Uterus (tissue), 4 donors: Measurements from ENCODE around the gene MREG. TPM values are rescaled to one million over a fixed set of nuclear protein-coding genes. Genes with fewer than 3 reads are reported as not detected.

Source experiments
- DNase-seq, 2 donors: peaks; one replicate each; pipeline ENCODE4 v3.0.0-alpha.2; 2019 to 2020
- H3K27ac ChIP-seq, 2 donors: fragments of 200-600 bp; sonication (generic); 1 replicate in 1 of 2; 2 replicates in 1 of 2; pipeline ENCODE4 v1.5.1; 2016 to 2018
- H3K27me3 ChIP-seq, 2 donors: fragments of 200-600 bp; sonication (generic); one replicate each; pipeline ENCODE4 v1.5.1; 2018 to 2019; ENCODE audit warnings: control low read depth in 1 of 2
- H3K36me3 ChIP-seq, 2 donors: fragments of 200-600 bp; sonication (generic); one replicate each; pipeline ENCODE4 v1.5.1; 2019; ENCODE audit warnings: control low read depth in 1 of 2
- H3K4me1 ChIP-seq, 2 donors: fragments of 200-600 bp; sonication (generic); one replicate each; pipeline ENCODE4 v1.5.1; 2018 to 2019; ENCODE audit warnings: control low read depth in 1 of 2
- H3K4me3 ChIP-seq, 2 donors: fragments of 200-600 bp; sonication (generic); 1 replicate in 1 of 2; 2 replicates in 1 of 2; pipeline ENCODE4 v1.5.1; 2018 to 2019; ENCODE audit warnings: mild to moderate bottlenecking in 1 of 2
- H3K9me3 ChIP-seq, 2 donors: fragments of 200-600 bp; sonication (generic); one replicate each; pipeline ENCODE4 v1.5.1; 2019; ENCODE audit warnings: control low read depth in 1 of 2
- CTCF ChIP-seq, 4 experiments: fragments of 200-600 bp in 2 of 4; fragments of 450-650 bp in 2 of 4; sonication (generic) in 2 of 4; IDR thresholded peaks; one replicate each; pipeline ENCODE4 v1.5.1; 2016 to 2019; ENCODE audit warnings: antibody characterized with exemption in 4 of 4, mild to moderate bottlenecking in 2 of 4, moderate library complexity in 1 of 4
- POLR2A ChIP-seq, 2 donors: fragments of 450-650 bp; IDR thresholded peaks; one replicate each; pipeline ENCODE4 v1.6.1; 2016; ENCODE audit warnings: antibody characterized with exemption in 2 of 2, mild to moderate bottlenecking in 1 of 2, moderate library complexity in 1 of 2
- intact Hi-C: fragments of 100-400 bp; cut with DNase I; formaldehyde crosslinking; loops from one replicate; pipeline ENCODE4 v1.15.1; 2023; ENCODE audit warnings: low total_unique reads
- total RNA-seq, 4 donors: library from RNA; depleted of rRNA in 3 of 4; stranded (reverse); fragments of >200 nt in 3 of 4; gene quantifications; one replicate each; pipeline versions ENCODE4 v1.1.0 to v1.2.4, GENCODE V29; 2014 to 2023
- donor health status: DM: yes; HTN: yes; CAD: no.

The MREG gene
- total RNA-seq, 4 donors from 2014 or later: 0.59 to 8.5 (median 3.9) TPM

- DNase-seq: no peak
- Histone ChIP-seq H3K27me3 (no peaks in the 10 kb centered on the region), H3K4me3 (no peak overlapping the region), H3K36me3 (no peaks in the 10 kb centered on the region), H3K4me1 (peaks cover 0 to 9% of the 10 kb centered on the region in 2 donors), H3K9me3 (no peaks in the 10 kb centered on the region), H3K27ac (peak overlapping the region in 1 of 2 donors; percentile 49)
- intact Hi-C loops: no loop called here
- TF ChIP-seq CTCF (IDR thresholded peaks at IDR 0.05): no peak
- TF ChIP-seq POLR2A (IDR thresholded peaks at IDR 0.05): no peak
These were observed 113.9 kb downstream of the MREG start for GRCh38 chr2:215899141-215900074.

- intact Hi-C loops: no loop called here
- DNase-seq: no peak
- Histone ChIP-seq H3K4me1 (peaks cover 0 to 9% of the 10 kb centered on the region in 2 donors), H3K27me3 (no peaks in the 10 kb centered on the region), H3K36me3 (no peaks in the 10 kb centered on the region), H3K4me3 (no peak overlapping the region), H3K27ac (peak overlapping the region in 1 of 2 donors; percentile 49), H3K9me3 (no peaks in the 10 kb centered on the region)
- TF ChIP-seq POLR2A (IDR thresholded peaks at IDR 0.05): no peak
- TF ChIP-seq CTCF (IDR thresholded peaks at IDR 0.05): no peak
These were observed 115.0 kb downstream of the MREG start for GRCh38 chr2:215898363-215898762.

- no peak for TF ChIP-seq POLR2A (IDR thresholded peaks at IDR 0.05)
- TF ChIP-seq CTCF (IDR thresholded peaks at IDR 0.05): no peak
- H3K9me3 ChIP-seq: no peaks in the 10 kb centered on the region
- intact Hi-C loops: no loop called here
- peaks cover 0 to 9% of the 10 kb centered on the region in 2 donors for H3K4me1 ChIP-seq
- H3K4me3 ChIP-seq: no peak overlapping the region
- H3K27ac ChIP-seq: no peak overlapping the region
- no peaks in the 10 kb centered on the region for H3K27me3 ChIP-seq
- DNase-seq: no peak
- no peaks in the 10 kb centered on the region for H3K36me3 ChIP-seq
These were observed 116.4 kb downstream of the MREG start for GRCh38 chr2:215896921-215897320.

- no peak overlapping the region for H3K27ac ChIP-seq
- no peak for DNase-seq
- no peak overlapping the region for H3K4me3 ChIP-seq
- H3K4me1 ChIP-seq: peaks cover 0 to 9% of the 10 kb centered on the region in 2 donors
- TF ChIP-seq POLR2A (IDR thresholded peaks at IDR 0.05): no peak
- TF ChIP-seq CTCF (IDR thresholded peaks at IDR 0.05): no peak
- H3K9me3 ChIP-seq: no peaks in the 10 kb centered on the region
- intact Hi-C loops: no loop called here
- no peaks in the 10 kb centered on the region for H3K27me3 ChIP-seq
- no peaks in the 10 kb centered on the region for H3K36me3 ChIP-seq
These were observed 118.0 kb downstream of the MREG start for GRCh38 chr2:215895330-215895729.

Other genes starting within 250 kb of the MREG start
- 10 to 100 TPM in 3 of 4 donors, 1 to 10 TPM in 1; 1.2 to 25.4 (median 14.9) TPM for gene PECR, start 68.3 kb upstream of the MREG start, total RNA-seq
- 1 to 10 TPM in 1 of 4 donors, under 1 TPM in 1, not detected in 2; 0.97 to 1.0 TPM for gene TMEM169, start 68.4 kb upstream of the MREG start, total RNA-seq
- 100 to 1,000 TPM in 3 of 4 donors, 10 to 100 TPM in 1; 61.2 to 320 (median 168) TPM for gene XRCC5, start 95.8 kb upstream of the MREG start, total RNA-seq